ENCODE measurements around the gene SLC36A4.

DNA sequence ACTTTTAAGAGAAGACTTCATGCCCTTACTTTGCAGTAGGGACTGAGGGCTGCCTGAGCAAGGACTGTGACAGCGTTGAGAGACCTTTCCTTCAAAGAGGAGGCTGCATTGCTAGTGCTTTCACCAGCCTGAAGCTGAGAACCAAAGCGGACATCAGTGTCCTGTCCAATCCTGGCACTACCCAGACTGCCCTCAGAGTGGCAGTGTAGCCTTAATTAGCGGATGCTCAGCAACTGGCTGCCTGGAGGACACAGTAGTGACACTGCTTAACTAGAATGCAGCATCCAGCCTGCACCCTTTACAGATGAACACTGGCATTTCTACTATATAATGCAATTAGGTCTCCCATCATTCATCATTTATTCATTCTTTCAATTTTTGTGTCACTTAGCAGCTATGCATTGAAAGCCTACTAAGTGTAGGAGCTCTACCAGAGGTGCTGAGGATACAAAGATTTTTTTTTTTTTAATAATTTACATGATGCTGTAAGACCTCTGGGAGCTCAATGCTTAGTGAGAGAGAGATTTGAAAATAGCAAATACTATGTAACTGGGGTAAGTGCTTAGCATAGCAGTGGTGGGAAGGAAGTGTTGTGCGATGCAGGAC, 36.9 kb upstream of the SLC36A4 start:
- TF ChIP-seq, protein P1, sequence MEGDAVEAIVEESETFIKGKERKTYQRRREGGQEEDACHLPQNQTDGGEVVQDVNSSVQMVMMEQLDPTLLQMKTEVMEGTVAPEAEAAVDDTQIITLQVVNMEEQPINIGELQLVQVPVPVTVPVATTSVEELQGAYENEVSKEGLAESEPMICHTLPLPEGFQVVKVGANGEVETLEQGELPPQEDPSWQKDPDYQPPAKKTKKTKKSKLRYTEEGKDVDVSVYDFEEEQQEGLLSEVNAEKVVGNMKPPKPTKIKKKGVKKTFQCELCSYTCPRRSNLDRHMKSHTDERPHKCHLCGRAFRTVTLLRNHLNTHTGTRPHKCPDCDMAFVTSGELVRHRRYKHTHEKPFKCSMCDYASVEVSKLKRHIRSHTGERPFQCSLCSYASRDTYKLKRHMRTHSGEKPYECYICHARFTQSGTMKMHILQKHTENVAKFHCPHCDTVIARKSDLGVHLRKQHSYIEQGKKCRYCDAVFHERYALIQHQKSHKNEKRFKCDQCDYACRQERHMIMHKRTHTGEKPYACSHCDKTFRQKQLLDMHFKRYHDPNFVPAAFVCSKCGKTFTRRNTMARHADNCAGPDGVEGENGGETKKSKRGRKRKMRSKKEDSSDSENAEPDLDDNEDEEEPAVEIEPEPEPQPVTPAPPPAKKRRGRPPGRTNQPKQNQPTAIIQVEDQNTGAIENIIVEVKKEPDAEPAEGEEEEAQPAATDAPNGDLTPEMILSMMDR (IDR thresholded peaks at IDR 0.05 in 2 of 3, conservative IDR thresholded peaks at IDR 0.05 in 1 of 3; ENCODE audit: borderline replicate concordance in 1 of 3, insufficient read depth in 1 of 3, low read depth in 2 of 3, low read length in 2 of 3) = peak; percentile 75 to 91 (median 89)
- TF ChIP-seq RAD21 (IDR thresholded peaks at IDR 0.05; ENCODE audit: low read depth) (peak; percentile 92), CBX3 (IDR thresholded peaks at IDR 0.05; ENCODE audit: low read depth) (no peak), POLR2A (IDR thresholded peaks at IDR 0.05; ENCODE audit: borderline replicate concordance, extremely low read depth, insufficient read depth, insufficient read length) (no peak), SRF (IDR thresholded peaks at IDR 0.05; ENCODE audit: low read depth) (no peak), EZH2phosphoT487 (IDR thresholded peaks at IDR 0.05; ENCODE audit: borderline replicate concordance) (no peak), SP1 (IDR thresholded peaks at IDR 0.05; ENCODE audit: low read depth) (no peak), EZH2 (IDR thresholded peaks at IDR 0.05) (no peak), JUND (IDR thresholded peaks at IDR 0.05) (no peak), ZNF274 (IDR thresholded peaks at IDR 0.05; ENCODE audit: low read depth, low read length) (no peak), TCF7L2 (IDR thresholded peaks at IDR 0.05; ENCODE audit: borderline replicate concordance, extremely low read depth, insufficient read depth, insufficient read length) (no peak), POLR2AphosphoS5 (IDR thresholded peaks at IDR 0.05; ENCODE audit: low read depth, low read length) (no peak)
- TF ChIP-seq, protein P2, sequence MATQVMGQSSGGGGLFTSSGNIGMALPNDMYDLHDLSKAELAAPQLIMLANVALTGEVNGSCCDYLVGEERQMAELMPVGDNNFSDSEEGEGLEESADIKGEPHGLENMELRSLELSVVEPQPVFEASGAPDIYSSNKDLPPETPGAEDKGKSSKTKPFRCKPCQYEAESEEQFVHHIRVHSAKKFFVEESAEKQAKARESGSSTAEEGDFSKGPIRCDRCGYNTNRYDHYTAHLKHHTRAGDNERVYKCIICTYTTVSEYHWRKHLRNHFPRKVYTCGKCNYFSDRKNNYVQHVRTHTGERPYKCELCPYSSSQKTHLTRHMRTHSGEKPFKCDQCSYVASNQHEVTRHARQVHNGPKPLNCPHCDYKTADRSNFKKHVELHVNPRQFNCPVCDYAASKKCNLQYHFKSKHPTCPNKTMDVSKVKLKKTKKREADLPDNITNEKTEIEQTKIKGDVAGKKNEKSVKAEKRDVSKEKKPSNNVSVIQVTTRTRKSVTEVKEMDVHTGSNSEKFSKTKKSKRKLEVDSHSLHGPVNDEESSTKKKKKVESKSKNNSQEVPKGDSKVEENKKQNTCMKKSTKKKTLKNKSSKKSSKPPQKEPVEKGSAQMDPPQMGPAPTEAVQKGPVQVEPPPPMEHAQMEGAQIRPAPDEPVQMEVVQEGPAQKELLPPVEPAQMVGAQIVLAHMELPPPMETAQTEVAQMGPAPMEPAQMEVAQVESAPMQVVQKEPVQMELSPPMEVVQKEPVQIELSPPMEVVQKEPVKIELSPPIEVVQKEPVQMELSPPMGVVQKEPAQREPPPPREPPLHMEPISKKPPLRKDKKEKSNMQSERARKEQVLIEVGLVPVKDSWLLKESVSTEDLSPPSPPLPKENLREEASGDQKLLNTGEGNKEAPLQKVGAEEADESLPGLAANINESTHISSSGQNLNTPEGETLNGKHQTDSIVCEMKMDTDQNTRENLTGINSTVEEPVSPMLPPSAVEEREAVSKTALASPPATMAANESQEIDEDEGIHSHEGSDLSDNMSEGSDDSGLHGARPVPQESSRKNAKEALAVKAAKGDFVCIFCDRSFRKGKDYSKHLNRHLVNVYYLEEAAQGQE (IDR thresholded peaks at IDR 0.05; ENCODE audit: low read depth) = no peak
- TF ChIP-seq, protein P3, sequence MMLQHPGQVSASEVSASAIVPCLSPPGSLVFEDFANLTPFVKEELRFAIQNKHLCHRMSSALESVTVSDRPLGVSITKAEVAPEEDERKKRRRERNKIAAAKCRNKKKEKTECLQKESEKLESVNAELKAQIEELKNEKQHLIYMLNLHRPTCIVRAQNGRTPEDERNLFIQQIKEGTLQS (IDR thresholded peaks at IDR 0.05) = no peak
